Measurements from ENCODE around the gene NKD2.

Gene NKD2

GRCh38 chr5:981456-981855, 27.1 kb upstream of the NKD2 start:
- H2AFZ ChIP-seq = no peak overlapping the region
- H3K27me3 ChIP-seq (ENCODE audit: control insufficient read depth, insufficient read depth, low read length) = no peaks in the 10 kb centered on the region
- no peaks in the 10 kb centered on the region for H3K36me3 ChIP-seq (ENCODE audit: control insufficient read depth, insufficient read depth, low read length)
- TF ChIP-seq CTCF (IDR thresholded peaks at IDR 0.05) = no peak
- H3K9me3 ChIP-seq (ENCODE audit: control insufficient read depth, low read length) = no peaks in the 10 kb centered on the region
- H3K4me3 ChIP-seq (ENCODE audit: low read depth, low read length) = no peak overlapping the region
- H3K4me2 ChIP-seq (ENCODE audit: low read length) = no peak overlapping the region
- no peaks in the 10 kb centered on the region for H3K79me2 ChIP-seq
- H3K4me1 ChIP-seq = no peaks in the 10 kb centered on the region
- no peak overlapping the region for H3K9ac ChIP-seq
- no peak overlapping the region for H3K27ac ChIP-seq

GRCh38 chr5:982377-983237, 26.0 kb upstream of the NKD2 start:
- H3K36me3 ChIP-seq (ENCODE audit: control insufficient read depth, insufficient read depth, low read length) = no peaks in the 10 kb centered on the region
- no peaks in the 10 kb centered on the region for H3K9me3 ChIP-seq (ENCODE audit: control insufficient read depth, low read length)
- no peak for TF ChIP-seq CTCF (IDR thresholded peaks at IDR 0.05)

GRCh38 chr5:983238-983524, 25.4 kb upstream of the NKD2 start:
- Histone ChIP-seq H3K27me3 (ENCODE audit: control insufficient read depth, insufficient read depth, low read length) (no peaks in the 10 kb centered on the region), H3K9me3 (ENCODE audit: control insufficient read depth, low read length) (no peaks in the 10 kb centered on the region), H3K4me2 (ENCODE audit: low read length) (no peak overlapping the region), H2AFZ (no peak overlapping the region), H3K79me2 (no peaks in the 10 kb centered on the region), H3K27ac (no peak overlapping the region), H3K4me1 (no peaks in the 10 kb centered on the region), H3K4me3 (ENCODE audit: low read depth, low read length) (no peak overlapping the region), H3K36me3 (ENCODE audit: control insufficient read depth, insufficient read depth, low read length) (no peaks in the 10 kb centered on the region), H3K9ac (no peak overlapping the region)
- TF ChIP-seq CTCF (IDR thresholded peaks at IDR 0.05) = no peak

More at GRCh38 chr5:982377-983237, 26.0 kb upstream of the NKD2 start:
- Histone ChIP-seq H3K4me3 (ENCODE audit: low read depth, low read length) (no peak overlapping the region), H3K4me2 (ENCODE audit: low read length) (no peak overlapping the region), H3K79me2 (no peaks in the 10 kb centered on the region), H2AFZ (no peak overlapping the region), H3K4me1 (no peaks in the 10 kb centered on the region), H3K27me3 (ENCODE audit: control insufficient read depth, insufficient read depth, low read length) (no peaks in the 10 kb centered on the region), H3K27ac (no peak overlapping the region), H3K9ac (no peak overlapping the region)

- Histone ChIP-seq H3K4me3 (ENCODE audit: low read depth, low read length) (no peak overlapping the region), H3K4me2 (ENCODE audit: low read length) (no peak overlapping the region), H3K79me2 (no peaks in the 10 kb centered on the region), H3K9ac (no peak overlapping the region), H3K27ac (no peak overlapping the region), H3K9me3 (ENCODE audit: control insufficient read depth, low read length) (no peaks in the 10 kb centered on the region), H2AFZ (no peak overlapping the region), H3K27me3 (ENCODE audit: control insufficient read depth, insufficient read depth, low read length) (no peaks in the 10 kb centered on the region), H3K36me3 (ENCODE audit: control insufficient read depth, insufficient read depth, low read length) (no peaks in the 10 kb centered on the region), H3K4me1 (no peaks in the 10 kb centered on the region)
- no peak for TF ChIP-seq CTCF (IDR thresholded peaks at IDR 0.05)
Observed at GRCh38 chr5:983568-983967, 25.0 kb upstream of the NKD2 start.

- Histone ChIP-seq H3K27me3 (ENCODE audit: control insufficient read depth, insufficient read depth, low read length) (no peaks in the 10 kb centered on the region), H3K4me1 (no peaks in the 10 kb centered on the region), H3K27ac (no peak overlapping the region), H3K9me3 (ENCODE audit: control insufficient read depth, low read length) (no peaks in the 10 kb centered on the region), H3K9ac (no peak overlapping the region), H3K4me3 (ENCODE audit: low read depth, low read length) (no peak overlapping the region), H3K4me2 (ENCODE audit: low read length) (no peak overlapping the region), H2AFZ (no peak overlapping the region), H3K79me2 (no peaks in the 10 kb centered on the region), H3K36me3 (ENCODE audit: control insufficient read depth, insufficient read depth, low read length) (no peaks in the 10 kb centered on the region)
- no peak for TF ChIP-seq CTCF (IDR thresholded peaks at IDR 0.05)
Observed at GRCh38 chr5:984774-985173, 23.8 kb upstream of the NKD2 start.

All from parathyroid adenoma (tissue), 2 donors.